DND-41 (cell line): Measurements from ENCODE around the gene ALDH1A1.

ENCODE experiments used
- ATAC-seq: fragments of 200-7000 bp; cut with Tn5 transposase; 3 replicates; pipeline ENCODE4 v1.9.1; 2021; ENCODE audit warnings: low read depth; ENCODE audit not compliant: insufficient read depth
- DNase-seq: peaks from one replicate; pipeline ENCODE4 v3.0.0-alpha.2; 2020
- H2AFZ ChIP-seq: 2 replicates; pipeline ENCODE4 v1.6.0; 2012; ENCODE audit warnings: low read depth, low read length
- H3K27ac ChIP-seq: 2 replicates; pipeline ENCODE4 v1.5.1; 2012; ENCODE audit warnings: low read length, inconsistent platforms
- H3K27me3 ChIP-seq: fragments of 200-600 bp; sonication (generic); 2 replicates; pipeline ENCODE4 v1.6.0; 2012; ENCODE audit warnings: low read length, mild to moderate bottlenecking, inconsistent platforms; ENCODE audit not compliant: insufficient read depth, poor library complexity
- H3K36me3 ChIP-seq: 2 replicates; pipeline ENCODE4 v1.5.1; 2012; ENCODE audit warnings: low read length, inconsistent platforms; ENCODE audit not compliant: insufficient read depth
- H3K4me1 ChIP-seq: 2 replicates; pipeline ENCODE4 v1.5.1; 2012; ENCODE audit warnings: mild to moderate bottlenecking, low read length; ENCODE audit not compliant: insufficient read depth
- H3K4me2 ChIP-seq: 2 replicates; pipeline ENCODE4 v1.6.0; 2012; ENCODE audit warnings: mild to moderate bottlenecking, moderate library complexity, low read length, inconsistent platforms; ENCODE audit not compliant: insufficient read depth
- H3K4me3 ChIP-seq, 2 experiments: fragments of 200-600 bp in 1 of 2; shearing (Covaris generic) in 1 of 2; 2 replicates each; pipeline ENCODE4 v1.5.1; 2012 to 2016; ENCODE audit warnings: inconsistent platforms in 2 of 2, low read length in 2 of 2, mild to moderate bottlenecking in 2 of 2, low read depth in 1 of 2, moderate library complexity in 1 of 2
- H3K79me2 ChIP-seq: 2 replicates; pipeline ENCODE4 v1.6.0; 2012; ENCODE audit warnings: low read length, inconsistent platforms; ENCODE audit not compliant: insufficient read depth
- H3K9ac ChIP-seq: 2 replicates; pipeline ENCODE4 v1.6.0; 2012; ENCODE audit warnings: low read depth, mild to moderate bottlenecking, inconsistent platforms, low read length, moderate library complexity
- H3K9me3 ChIP-seq: 2 replicates; pipeline ENCODE4 v1.5.1; 2012; ENCODE audit warnings: low read length, moderate library complexity, mild to moderate bottlenecking, inconsistent platforms; ENCODE audit not compliant: insufficient read depth, severe bottlenecking
- H4K20me1 ChIP-seq: 2 replicates; pipeline ENCODE4 v1.6.0; 2012; ENCODE audit warnings: low read length; ENCODE audit not compliant: insufficient read depth
- EZH2 ChIP-seq: IDR thresholded peaks from 3 replicates; pipeline ENCODE4 v1.6.1; 2012; ENCODE audit warnings: borderline replicate concordance, low read depth, mild to moderate bottlenecking, moderate library complexity, low read length, inconsistent platforms; ENCODE audit not compliant: severe bottlenecking
- TF ChIP-seq, protein P1 (sequence below): IDR thresholded peaks from 2 replicates; pipeline ENCODE4 v1.5.1; 2012; ENCODE audit warnings: borderline replicate concordance, low read length, moderate library complexity, mild to moderate bottlenecking; ENCODE audit not compliant: poor library complexity, severe bottlenecking; ENCODE audit errors: extremely low read depth

ALDH1A1 gene

DNA sequence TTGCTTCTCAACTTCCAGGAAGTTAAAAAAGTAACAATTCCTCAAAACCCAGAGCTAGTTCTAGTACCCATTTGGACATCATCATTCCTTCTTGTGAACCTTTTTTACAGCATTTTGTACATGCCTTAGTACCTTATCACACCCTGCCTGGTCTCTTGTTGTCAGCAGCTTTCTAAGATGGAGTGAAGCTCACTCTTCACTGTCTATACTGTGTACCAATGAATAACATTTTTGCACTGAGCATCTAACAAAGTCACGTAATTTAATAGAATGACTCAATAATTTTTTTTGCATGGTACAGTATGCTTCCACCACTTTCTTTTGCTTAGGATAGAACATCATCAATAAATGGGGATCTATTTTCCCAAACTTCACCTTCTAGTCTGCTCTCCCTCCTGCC is 29.8 kb downstream of the ALDH1A1 start:
- H3K9me3 ChIP-seq, result no peaks in the 10 kb centered on the region
- ATAC-seq (no peak), DNase-seq (no peak)
- no peaks in the 10 kb centered on the region for H3K4me1 ChIP-seq
- no peaks in the 10 kb centered on the region for H3K36me3 ChIP-seq
- H3K4me2 ChIP-seq, result no peak overlapping the region
- H3K4me3 ChIP-seq, result no peak overlapping the region
- TF ChIP-seq, protein P1, sequence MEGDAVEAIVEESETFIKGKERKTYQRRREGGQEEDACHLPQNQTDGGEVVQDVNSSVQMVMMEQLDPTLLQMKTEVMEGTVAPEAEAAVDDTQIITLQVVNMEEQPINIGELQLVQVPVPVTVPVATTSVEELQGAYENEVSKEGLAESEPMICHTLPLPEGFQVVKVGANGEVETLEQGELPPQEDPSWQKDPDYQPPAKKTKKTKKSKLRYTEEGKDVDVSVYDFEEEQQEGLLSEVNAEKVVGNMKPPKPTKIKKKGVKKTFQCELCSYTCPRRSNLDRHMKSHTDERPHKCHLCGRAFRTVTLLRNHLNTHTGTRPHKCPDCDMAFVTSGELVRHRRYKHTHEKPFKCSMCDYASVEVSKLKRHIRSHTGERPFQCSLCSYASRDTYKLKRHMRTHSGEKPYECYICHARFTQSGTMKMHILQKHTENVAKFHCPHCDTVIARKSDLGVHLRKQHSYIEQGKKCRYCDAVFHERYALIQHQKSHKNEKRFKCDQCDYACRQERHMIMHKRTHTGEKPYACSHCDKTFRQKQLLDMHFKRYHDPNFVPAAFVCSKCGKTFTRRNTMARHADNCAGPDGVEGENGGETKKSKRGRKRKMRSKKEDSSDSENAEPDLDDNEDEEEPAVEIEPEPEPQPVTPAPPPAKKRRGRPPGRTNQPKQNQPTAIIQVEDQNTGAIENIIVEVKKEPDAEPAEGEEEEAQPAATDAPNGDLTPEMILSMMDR, result no peak
- TF ChIP-seq EZH2, result no peak
- H4K20me1 ChIP-seq, result no peaks in the 10 kb centered on the region
- no peak overlapping the region for H3K27ac ChIP-seq
- H3K79me2 ChIP-seq, result no peaks in the 10 kb centered on the region
- no peak overlapping the region for H2AFZ ChIP-seq
- H3K9ac ChIP-seq, result no peak overlapping the region
- no peaks in the 10 kb centered on the region for H3K27me3 ChIP-seq

DNA sequence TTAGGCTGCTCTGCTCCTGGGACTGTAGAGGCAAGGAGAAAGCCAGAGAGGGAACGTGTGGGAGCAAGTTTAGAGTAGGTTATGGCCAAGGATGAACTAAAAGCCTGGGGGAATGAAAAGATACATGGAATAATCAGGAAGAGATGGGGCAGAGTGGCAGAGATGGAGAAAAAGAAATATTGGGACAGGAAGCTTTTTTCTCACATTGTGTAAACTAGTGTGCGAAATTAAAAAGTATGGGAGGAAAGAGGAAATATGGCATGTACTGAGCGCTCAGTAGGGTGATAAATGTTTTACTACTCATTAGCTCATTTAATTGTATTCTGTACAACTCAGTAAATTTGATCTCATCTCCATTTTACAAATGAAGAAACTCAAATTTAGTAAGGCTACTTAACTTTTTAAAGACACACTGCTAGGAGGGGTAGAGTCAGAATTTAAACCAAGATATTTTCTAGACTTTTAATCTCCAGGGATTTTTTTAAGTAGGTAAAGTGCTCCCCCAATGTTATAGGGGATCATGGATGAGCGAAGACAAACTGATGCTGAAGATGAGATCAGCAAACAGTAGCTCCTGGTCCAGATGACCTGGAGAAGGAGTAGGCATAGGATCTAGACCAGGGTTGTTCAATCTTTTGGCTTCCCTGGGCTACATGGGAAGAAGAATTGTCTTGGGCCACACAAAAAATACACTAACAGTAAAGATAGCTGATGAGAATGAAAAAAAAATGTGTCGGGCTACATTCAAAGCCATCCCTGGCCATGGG is 30.8 kb downstream of the ALDH1A1 start:
- Histone ChIP-seq H3K27me3 (no peaks in the 10 kb centered on the region), H3K4me2 (no peak overlapping the region), H3K4me3 (no peak overlapping the region), H3K27ac (no peak overlapping the region), H3K9me3 (no peaks in the 10 kb centered on the region), H3K4me1 (no peaks in the 10 kb centered on the region), H4K20me1 (no peaks in the 10 kb centered on the region), H3K36me3 (no peaks in the 10 kb centered on the region), H3K9ac (no peak overlapping the region), H2AFZ (no peak overlapping the region), H3K79me2 (no peaks in the 10 kb centered on the region)
- no peak for TF ChIP-seq EZH2
- TF ChIP-seq, protein P1, result no peak
- ATAC-seq (no peak), DNase-seq (no peak)

DNA sequence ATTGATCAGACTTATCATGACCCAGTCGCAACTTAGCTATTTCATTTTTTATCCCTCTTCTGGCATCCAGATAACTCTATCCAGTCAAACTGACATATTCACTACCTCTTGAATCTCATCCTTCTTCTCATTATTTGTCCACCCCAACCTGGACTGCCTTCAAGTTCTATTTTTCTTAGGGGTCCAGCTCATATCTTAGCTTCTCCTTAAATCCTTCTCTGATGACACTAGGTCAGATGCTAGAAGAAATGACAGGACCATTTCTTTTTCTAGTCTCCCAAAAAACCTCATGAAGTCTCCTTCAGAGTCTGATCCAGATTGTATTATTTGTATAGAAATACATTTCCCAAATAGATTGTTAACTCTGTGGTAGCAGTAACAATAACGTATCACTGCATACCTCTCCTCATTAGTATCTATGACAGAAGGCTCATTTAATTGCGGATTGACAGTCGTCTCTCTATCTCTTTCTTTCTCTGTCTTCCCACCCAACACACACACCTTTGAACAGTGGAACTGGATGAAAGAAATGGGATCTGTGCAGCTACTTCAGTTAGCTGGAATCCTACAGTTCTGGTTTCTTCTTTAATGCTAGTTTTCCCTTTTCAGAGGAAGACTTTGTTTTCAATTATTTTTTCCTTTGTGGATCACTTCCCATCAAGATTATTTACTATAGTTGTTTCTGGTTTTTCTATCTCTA is 33.5 kb downstream of the ALDH1A1 start:
- no peak overlapping the region for H2AFZ ChIP-seq
- H3K4me3 ChIP-seq, result no peak overlapping the region
- H3K4me2 ChIP-seq, result no peak overlapping the region
- no peak overlapping the region for H3K9ac ChIP-seq
- H3K9me3 ChIP-seq, result no peaks in the 10 kb centered on the region
- H3K4me1 ChIP-seq, result no peaks in the 10 kb centered on the region
- H3K27ac ChIP-seq, result no peak overlapping the region
- H4K20me1 ChIP-seq, result no peaks in the 10 kb centered on the region
- no peak for DNase-seq
- TF ChIP-seq, protein P1, result no peak
- no peak for TF ChIP-seq EZH2
- no peaks in the 10 kb centered on the region for H3K27me3 ChIP-seq
- no peak for ATAC-seq
- no peaks in the 10 kb centered on the region for H3K36me3 ChIP-seq
- no peaks in the 10 kb centered on the region for H3K79me2 ChIP-seq
